Prostate gland (tissue), 2 donors: ENCODE results near the gene CCDC106.

Source experiments
- CTCF ChIP-seq, 4 experiments: fragments of 200-600 bp in 2 of 4; fragments of 450-650 bp in 2 of 4; sonication (generic) in 2 of 4; IDR thresholded peaks; 1 replicate in 3 of 4; 2 replicates in 1 of 4; pipeline ENCODE4 v1.5.1; 2016 to 2019; ENCODE audit warnings: antibody characterized with exemption in 4 of 4, mild to moderate bottlenecking in 2 of 4, moderate library complexity in 2 of 4
- POLR2A ChIP-seq: fragments of 450-650 bp; IDR thresholded peaks from one replicate; pipeline ENCODE4 v1.6.1; 2016; ENCODE audit warnings: antibody characterized with exemption, mild to moderate bottlenecking
- POLR2AphosphoS5 ChIP-seq: sonication (generic); formaldehyde crosslinking; IDR thresholded peaks from one replicate; pipeline ENCODE4 v1.6.1; 2017; ENCODE audit warnings: antibody characterized with exemption

- TF ChIP-seq CTCF (IDR thresholded peaks at IDR 0.05) = no peak
- no peak for TF ChIP-seq POLR2A
- TF ChIP-seq POLR2AphosphoS5 = no peak
These were observed 38.7 kb upstream of the CCDC106 start for GRCh38 chr19:55609326-55609725.
